Stimulated activated memory B cell treated with anti-CD40 and anti-IgM and Interleukin-4, amounts not matched to agents 10 μg/mL and 1 μg/mL and 100 μg/mL, for 72 hours (primary cell): Measurements from ENCODE around the gene SPTBN5.

ENCODE experiments used
- ATAC-seq: fragments of 150-1000 bp; cut with Tn5 transposase; 2 replicates; pipeline ENCODE4 v1.10.0; 2021
- H3K27ac Mint-ChIP-seq: one replicate; pipeline ENCODE4 v1.8.0; 2022; ENCODE audit warnings: mild to moderate bottlenecking, mixed read lengths
- H3K27me3 Mint-ChIP-seq: one replicate; pipeline ENCODE4 v1.8.0; 2022; ENCODE audit warnings: mixed read lengths
- H3K36me3 Mint-ChIP-seq: one replicate; pipeline ENCODE4 v1.8.0; 2022; ENCODE audit warnings: mixed read lengths
- H3K4me1 Mint-ChIP-seq: one replicate; pipeline ENCODE4 v1.8.0; 2022; ENCODE audit warnings: mixed read lengths
- H3K4me3 Mint-ChIP-seq: one replicate; pipeline ENCODE4 v1.8.0; 2022; ENCODE audit warnings: mild to moderate bottlenecking, moderate library complexity, mixed read lengths
- H3K9me3 Mint-ChIP-seq: one replicate; pipeline ENCODE4 v1.8.0; 2022; ENCODE audit warnings: mixed read lengths

The SPTBN5 gene

GRCh38 chr15:41876007-41876406, 17.8 kb downstream of the SPTBN5 start:
- peaks cover 78% of the 10 kb centered on the region for H3K27me3 Mint-ChIP-seq
- no peaks in the 10 kb centered on the region for H3K9me3 Mint-ChIP-seq
- H3K4me3 Mint-ChIP-seq = no peak overlapping the region
- ATAC-seq = peak; percentile 13
- H3K4me1 Mint-ChIP-seq = peaks cover 16% of the 10 kb centered on the region
- no peak overlapping the region for H3K27ac Mint-ChIP-seq
- no peaks in the 10 kb centered on the region for H3K36me3 Mint-ChIP-seq

GRCh38 chr15:41874736-41875135, 19.1 kb downstream of the SPTBN5 start:
- Mint-ChIP-seq H3K27me3 (peaks cover 65% of the 10 kb centered on the region), H3K9me3 (no peaks in the 10 kb centered on the region), H3K4me1 (peaks cover 11% of the 10 kb centered on the region), H3K4me3 (no peak overlapping the region), H3K36me3 (no peaks in the 10 kb centered on the region), H3K27ac (no peak overlapping the region)
- ATAC-seq = no peak

GRCh38 chr15:41873711-41874110, 20.1 kb downstream of the SPTBN5 start:
- ATAC-seq = no peak
- Mint-ChIP-seq H3K36me3 (no peaks in the 10 kb centered on the region), H3K4me1 (peaks cover 11% of the 10 kb centered on the region), H3K9me3 (no peaks in the 10 kb centered on the region), H3K27ac (no peak overlapping the region), H3K27me3 (peaks cover 55% of the 10 kb centered on the region), H3K4me3 (no peak overlapping the region)

- no peaks in the 10 kb centered on the region for H3K36me3 Mint-ChIP-seq
- peaks cover 49% of the 10 kb centered on the region for H3K27me3 Mint-ChIP-seq
- H3K4me1 Mint-ChIP-seq = peaks cover 11% of the 10 kb centered on the region
- no peaks in the 10 kb centered on the region for H3K9me3 Mint-ChIP-seq
- H3K27ac Mint-ChIP-seq = no peak overlapping the region
- ATAC-seq = no peak
- H3K4me3 Mint-ChIP-seq = no peak overlapping the region
These were observed 21.6 kb downstream of the SPTBN5 start for GRCh38 chr15:41872166-41872747.

- no peak overlapping the region for H3K27ac Mint-ChIP-seq
- H3K4me1 Mint-ChIP-seq = peaks cover 10% of the 10 kb centered on the region
- no peak overlapping the region for H3K4me3 Mint-ChIP-seq
- no peaks in the 10 kb centered on the region for H3K36me3 Mint-ChIP-seq
- ATAC-seq = no peak
- H3K9me3 Mint-ChIP-seq = no peaks in the 10 kb centered on the region
- H3K27me3 Mint-ChIP-seq = peaks cover 47% of the 10 kb centered on the region
These were observed 22.5 kb downstream of the SPTBN5 start for GRCh38 chr15:41871175-41871905.

- H3K27ac Mint-ChIP-seq = no peak overlapping the region
- no peak overlapping the region for H3K4me3 Mint-ChIP-seq
- H3K9me3 Mint-ChIP-seq = no peaks in the 10 kb centered on the region
- peaks cover 4% of the 10 kb centered on the region for H3K4me1 Mint-ChIP-seq
- H3K27me3 Mint-ChIP-seq = peaks cover 40% of the 10 kb centered on the region
- H3K36me3 Mint-ChIP-seq = no peaks in the 10 kb centered on the region
- no peak for ATAC-seq
These were observed 23.2 kb downstream of the SPTBN5 start for GRCh38 chr15:41870689-41871081.

GRCh38 chr15:41869770-41870688, 23.8 kb downstream of the SPTBN5 start:
- Mint-ChIP-seq H3K4me3 (no peak overlapping the region), H3K27ac (no peak overlapping the region), H3K4me1 (no peaks in the 10 kb centered on the region), H3K27me3 (peaks cover 34% of the 10 kb centered on the region), H3K9me3 (no peaks in the 10 kb centered on the region), H3K36me3 (no peaks in the 10 kb centered on the region)
- ATAC-seq = no peak

GRCh38 chr15:41868321-41868720, 25.5 kb downstream of the SPTBN5 start:
- H3K9me3 Mint-ChIP-seq = no peaks in the 10 kb centered on the region
- H3K27me3 Mint-ChIP-seq = peaks cover 18% of the 10 kb centered on the region
- H3K27ac Mint-ChIP-seq = no peak overlapping the region
- H3K36me3 Mint-ChIP-seq = no peaks in the 10 kb centered on the region
- ATAC-seq = no peak
- H3K4me1 Mint-ChIP-seq = no peaks in the 10 kb centered on the region
- H3K4me3 Mint-ChIP-seq = no peak overlapping the region

- ATAC-seq = no peak
- Mint-ChIP-seq H3K36me3 (no peaks in the 10 kb centered on the region), H3K4me1 (no peaks in the 10 kb centered on the region), H3K27me3 (peaks cover 7% of the 10 kb centered on the region), H3K4me3 (no peak overlapping the region), H3K9me3 (no peaks in the 10 kb centered on the region), H3K27ac (no peak overlapping the region)
These were observed 26.8 kb downstream of the SPTBN5 start for GRCh38 chr15:41866872-41867579.

- Mint-ChIP-seq H3K27me3 (peaks cover 9% of the 10 kb centered on the region), H3K27ac (no peak overlapping the region), H3K9me3 (no peaks in the 10 kb centered on the region), H3K36me3 (no peaks in the 10 kb centered on the region), H3K4me3 (no peak overlapping the region), H3K4me1 (no peaks in the 10 kb centered on the region)
- ATAC-seq = no peak
These were observed 27.6 kb downstream of the SPTBN5 start for GRCh38 chr15:41866263-41866703.

- Mint-ChIP-seq H3K9me3 (no peaks in the 10 kb centered on the region), H3K27ac (no peak overlapping the region), H3K4me3 (no peak overlapping the region), H3K36me3 (no peaks in the 10 kb centered on the region), H3K27me3 (peaks cover 9% of the 10 kb centered on the region), H3K4me1 (no peaks in the 10 kb centered on the region)
- no peak for ATAC-seq
These were observed 28.3 kb downstream of the SPTBN5 start for GRCh38 chr15:41865490-41866055.

- H3K27me3 Mint-ChIP-seq = peaks cover 9% of the 10 kb centered on the region
- no peak overlapping the region for H3K27ac Mint-ChIP-seq
- no peak overlapping the region for H3K4me3 Mint-ChIP-seq
- no peaks in the 10 kb centered on the region for H3K36me3 Mint-ChIP-seq
- H3K9me3 Mint-ChIP-seq = no peaks in the 10 kb centered on the region
- H3K4me1 Mint-ChIP-seq = no peaks in the 10 kb centered on the region
- ATAC-seq = no peak
These were observed 31.2 kb downstream of the SPTBN5 start for GRCh38 chr15:41862515-41863116.

- H3K36me3 Mint-ChIP-seq = no peaks in the 10 kb centered on the region
- peaks cover 9% of the 10 kb centered on the region for H3K27me3 Mint-ChIP-seq
- no peak for ATAC-seq
- no peaks in the 10 kb centered on the region for H3K4me1 Mint-ChIP-seq
- H3K9me3 Mint-ChIP-seq = no peaks in the 10 kb centered on the region
- H3K4me3 Mint-ChIP-seq = no peak overlapping the region
- H3K27ac Mint-ChIP-seq = no peak overlapping the region
These were observed 32.0 kb downstream of the SPTBN5 start for GRCh38 chr15:41861736-41862356.
